Measurements from ENCODE around the gene ANO2. TPM values are rescaled to one million over a fixed set of nuclear protein-coding genes. Genes with fewer than 3 reads are reported as not detected.

The ANO2 gene
- total and polyA plus RNA-seq, 2 donors (not counting 3 experiments of a cell fraction or from before 2014, with no cell fraction given): 15.4 to 65.0 TPM

GRCh38 chr12:5969156-5969973, 24.3 kb upstream of the ANO2 start:
- Histone ChIP-seq H3K9me3 (replicated peaks; ENCODE audit: control insufficient read depth, insufficient read depth, low read length) (no peaks in the 10 kb centered on the region), H3K4me3 (replicated peaks in 1 of 3; ENCODE audit: insufficient read depth in 1 of 3, low read depth in 1 of 3, low read length in 3 of 3) (no peak overlapping the region), H3K4me1 (ENCODE audit: control insufficient read depth, extremely low read depth, insufficient read depth, low read length) (peaks cover 4% of the 10 kb centered on the region), H3K79me2 (ENCODE audit: control insufficient read depth, insufficient read depth, low read length) (peaks cover 7% of the 10 kb centered on the region), H4K20me1 (replicated peaks; ENCODE audit: control insufficient read depth, extremely low read depth, insufficient read depth, low read length) (peaks cover 12% of the 10 kb centered on the region), H3K9me1 (replicated peaks; ENCODE audit: control insufficient read depth, extremely low read depth, insufficient read depth, low read length) (no peaks in the 10 kb centered on the region), H2AFZ (ENCODE audit: low read depth, low read length) (no peak overlapping the region), H3K36me3 (ENCODE audit: control insufficient read depth in 2 of 2, extremely low read depth in 1 of 2, insufficient read depth in 2 of 2, low read length in 2 of 2) (peaks cover 57 to 89% of the 10 kb centered on the region in 2 experiments), H3K9ac (replicated peaks; ENCODE audit: extremely low read depth, insufficient read depth, low read length) (no peak overlapping the region), H3K27ac (ENCODE audit: insufficient read depth, low read depth, low read length) (no peak overlapping the region), H3K27me3 (ENCODE audit: control insufficient read depth in 2 of 2, insufficient read depth in 2 of 2, low read length in 2 of 2) (no peaks in the 10 kb centered on the region), H3K4me2 (ENCODE audit: insufficient read depth, low read length) (no peak overlapping the region)
- FAIRE-seq (no peak), DNase-seq (ENCODE audit: low read depth, low spot score) (no peak)
- TF ChIP-seq GATA2 (IDR thresholded peaks at IDR 0.05; ENCODE audit: insufficient read depth, insufficient read length, low read depth, low read length) (no peak), MYC (IDR thresholded peaks at IDR 0.05; ENCODE audit: low read depth, low read length) (no peak)
- dilution Hi-C loops (cut with MboI; ENCODE audit: extremely low pct_ligation_motif_present, low sequenced_read_pairs) (no loop called here), intact Hi-C loops (cut with micrococcal nuclease) (no loop called here)
- BruUV-seq (replicated peaks): no TSS peak
- POLR2A ChIA-PET: no interaction called here
- CTCF ChIA-PET: interaction anchor here (0.7 kb wide), 1 partner anchor 13 kb away, joined by 4 read pairs; no protein-coding TSS in a partner anchor

GRCh38 chr12:5967645-5968415, 22.8 kb upstream of the ANO2 start:
- POLR2A ChIA-PET: no interaction called here
- TF ChIP-seq CTCF (IDR thresholded peaks at IDR 0.05; ENCODE audit: extremely low read depth in 1 of 2, insufficient read depth in 1 of 2, low read depth in 1 of 2, low read length in 2 of 2) (no peak), MAX (IDR thresholded peaks at IDR 0.05; ENCODE audit: insufficient read depth, insufficient read length) (no peak), JUN (IDR thresholded peaks at IDR 0.05; ENCODE audit: borderline replicate concordance, insufficient read depth, insufficient read length, low read depth) (no peak), GATA2 (IDR thresholded peaks at IDR 0.05; ENCODE audit: insufficient read depth, insufficient read length, low read depth, low read length) (no peak), POLR2A (IDR thresholded peaks at IDR 0.05; ENCODE audit: low read depth, low read length) (no peak), FOS (IDR thresholded peaks at IDR 0.05; ENCODE audit: borderline replicate concordance, insufficient read depth, low read length) (no peak), EZH2 (IDR thresholded peaks at IDR 0.05; ENCODE audit: borderline replicate concordance, low read depth, low read length, severe bottlenecking) (no peak), MYC (IDR thresholded peaks at IDR 0.05; ENCODE audit: low read depth, low read length) (no peak), POLR2AphosphoS5 (IDR thresholded peaks at IDR 0.05; ENCODE audit: insufficient read depth, low read depth, low read length) (no peak)
- dilution Hi-C loops (cut with MboI; ENCODE audit: extremely low pct_ligation_motif_present, low sequenced_read_pairs): no loop called here

More at GRCh38 chr12:5967645-5968415, 22.8 kb upstream of the ANO2 start:
- no TSS peak for BruUV-seq (replicated peaks)
- no peak overlapping the region for H3K4me2 ChIP-seq (ENCODE audit: insufficient read depth, low read length)
- H3K9me1 ChIP-seq (replicated peaks; ENCODE audit: control insufficient read depth, extremely low read depth, insufficient read depth, low read length): no peaks in the 10 kb centered on the region
- no peaks in the 10 kb centered on the region for H3K9me3 ChIP-seq (replicated peaks; ENCODE audit: control insufficient read depth, insufficient read depth, low read length)
- peaks cover 48 to 79% of the 10 kb centered on the region in 2 experiments for H3K36me3 ChIP-seq (ENCODE audit: control insufficient read depth in 2 of 2, extremely low read depth in 1 of 2, insufficient read depth in 2 of 2, low read length in 2 of 2)
- no peak overlapping the region for H2AFZ ChIP-seq (ENCODE audit: low read depth, low read length)
- peaks cover 5% of the 10 kb centered on the region for H3K79me2 ChIP-seq (ENCODE audit: control insufficient read depth, insufficient read depth, low read length)
- H3K9ac ChIP-seq (replicated peaks; ENCODE audit: extremely low read depth, insufficient read depth, low read length): no peak overlapping the region
- no peak overlapping the region for H3K27ac ChIP-seq (ENCODE audit: insufficient read depth, low read depth, low read length)
- DNase-seq (ENCODE audit: low read depth, low spot score) (no peak), FAIRE-seq (no peak)
- no peaks in the 10 kb centered on the region for H3K27me3 ChIP-seq (ENCODE audit: control insufficient read depth in 2 of 2, insufficient read depth in 2 of 2, low read length in 2 of 2)
- peaks cover 4% of the 10 kb centered on the region for H3K4me1 ChIP-seq (ENCODE audit: control insufficient read depth, extremely low read depth, insufficient read depth, low read length)
- no peak overlapping the region for H3K4me3 ChIP-seq (replicated peaks in 1 of 3; ENCODE audit: insufficient read depth in 1 of 3, low read depth in 1 of 3, low read length in 3 of 3)
- intact Hi-C loops (cut with micrococcal nuclease): no loop called here
- CTCF ChIA-PET: no interaction called here
- peaks cover 10% of the 10 kb centered on the region for H4K20me1 ChIP-seq (replicated peaks; ENCODE audit: control insufficient read depth, extremely low read depth, insufficient read depth, low read length)
